SK-N-MC (cell line): ENCODE data around the gene CLN3.

ENCODE experiments used
- EZH2 ChIP-seq: fragments of 200-600 bp; sonication (generic); IDR thresholded peaks from one replicate; pipeline ENCODE4 v1.6.1; 2017; ENCODE audit warnings: antibody characterized with exemption
- POLR2AphosphoS5 ChIP-seq: IDR thresholded peaks from 2 replicates; pipeline ENCODE4 v1.6.1; 2012; ENCODE audit warnings: mild to moderate bottlenecking, low read depth, low read length, borderline replicate concordance

GRCh38 chr16:28514246-28514645 is 22.4 kb upstream of the CLN3 start:
- TF ChIP-seq POLR2AphosphoS5 = no peak
- no peak for TF ChIP-seq EZH2
